ENCODE measurements around the gene PKNOX2.

DNA sequence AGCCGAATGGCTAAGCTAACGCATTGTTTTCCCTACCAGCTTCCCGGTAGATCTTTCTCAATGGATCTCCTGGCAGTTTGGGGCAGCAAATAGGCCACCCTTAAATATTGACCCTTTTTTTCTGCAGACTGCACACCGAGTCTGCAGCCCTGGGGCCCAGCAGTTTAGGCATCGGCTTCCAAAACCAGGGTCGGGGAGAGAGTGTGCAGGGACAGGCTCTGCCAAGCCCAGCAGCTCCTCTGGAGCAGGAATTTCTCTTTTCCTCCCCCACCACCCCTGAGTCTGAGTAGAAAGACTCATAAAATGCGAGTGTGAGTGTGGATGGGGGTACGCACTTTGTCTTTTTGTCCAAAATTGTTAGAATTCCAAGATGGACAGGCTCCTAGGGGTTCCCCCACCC, 218.3 kb downstream of the PKNOX2 start:
- TF ChIP-seq, protein P1, sequence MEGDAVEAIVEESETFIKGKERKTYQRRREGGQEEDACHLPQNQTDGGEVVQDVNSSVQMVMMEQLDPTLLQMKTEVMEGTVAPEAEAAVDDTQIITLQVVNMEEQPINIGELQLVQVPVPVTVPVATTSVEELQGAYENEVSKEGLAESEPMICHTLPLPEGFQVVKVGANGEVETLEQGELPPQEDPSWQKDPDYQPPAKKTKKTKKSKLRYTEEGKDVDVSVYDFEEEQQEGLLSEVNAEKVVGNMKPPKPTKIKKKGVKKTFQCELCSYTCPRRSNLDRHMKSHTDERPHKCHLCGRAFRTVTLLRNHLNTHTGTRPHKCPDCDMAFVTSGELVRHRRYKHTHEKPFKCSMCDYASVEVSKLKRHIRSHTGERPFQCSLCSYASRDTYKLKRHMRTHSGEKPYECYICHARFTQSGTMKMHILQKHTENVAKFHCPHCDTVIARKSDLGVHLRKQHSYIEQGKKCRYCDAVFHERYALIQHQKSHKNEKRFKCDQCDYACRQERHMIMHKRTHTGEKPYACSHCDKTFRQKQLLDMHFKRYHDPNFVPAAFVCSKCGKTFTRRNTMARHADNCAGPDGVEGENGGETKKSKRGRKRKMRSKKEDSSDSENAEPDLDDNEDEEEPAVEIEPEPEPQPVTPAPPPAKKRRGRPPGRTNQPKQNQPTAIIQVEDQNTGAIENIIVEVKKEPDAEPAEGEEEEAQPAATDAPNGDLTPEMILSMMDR (IDR thresholded peaks at IDR 0.05), result no peak
- TF ChIP-seq POLR2A (IDR thresholded peaks at IDR 0.05), result no peak

All from esophagus squamous epithelium (tissue), 4 donors.